NB4 (cell line): ENCODE data around the gene COL23A1.

ENCODE experiments used
- DNase-seq: peaks from one replicate; pipeline ENCODE4 v3.0.0; 2010; ENCODE audit warnings: low read depth
- H3K4me3 ChIP-seq: one replicate; pipeline ENCODE4 v1.5.1; 2011; ENCODE audit warnings: mild to moderate bottlenecking, low read depth, low read length, moderate library complexity
- MYC ChIP-seq: IDR thresholded peaks from 2 replicates; pipeline ENCODE4 v1.6.1; 2011; ENCODE audit warnings: low read depth, low read length
- POLR2A ChIP-seq: IDR thresholded peaks from 2 replicates; pipeline ENCODE4 v1.6.1; 2011; ENCODE audit warnings: mild to moderate bottlenecking; ENCODE audit not compliant: insufficient read length; ENCODE audit errors: extremely low read depth
- TF ChIP-seq, protein P1 (sequence below): IDR thresholded peaks from one replicate; pipeline ENCODE4 v1.5.1; 2012; ENCODE audit warnings: low read depth, low read length
- TF ChIP-seq, protein P2 (sequence below): IDR thresholded peaks from 2 replicates; pipeline ENCODE4 v1.6.1; 2011; ENCODE audit warnings: low read depth, low read length

COL23A1 gene

DNA sequence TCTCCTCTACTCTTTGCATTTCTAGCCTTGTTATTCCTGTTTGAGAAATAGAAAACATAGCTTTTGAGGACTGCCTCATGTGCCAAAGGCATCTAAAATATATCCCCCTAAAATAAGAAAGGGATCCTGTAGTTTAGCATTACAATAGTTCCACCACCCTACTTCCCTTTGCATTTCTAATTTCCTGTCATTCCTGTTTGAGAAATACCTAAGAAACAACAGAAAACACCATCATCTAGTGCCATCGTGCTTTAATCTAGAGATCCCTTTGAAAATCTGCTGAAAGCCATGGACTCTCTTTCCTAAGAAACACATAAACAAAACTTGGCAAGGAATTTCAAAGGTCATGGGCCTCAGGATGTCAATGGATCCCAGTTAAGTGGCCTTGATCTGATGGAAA, 29.2 kb upstream of the COL23A1 start:
- no peak for DNase-seq
- no peak overlapping the region for H3K4me3 ChIP-seq
- TF ChIP-seq, protein P1, sequence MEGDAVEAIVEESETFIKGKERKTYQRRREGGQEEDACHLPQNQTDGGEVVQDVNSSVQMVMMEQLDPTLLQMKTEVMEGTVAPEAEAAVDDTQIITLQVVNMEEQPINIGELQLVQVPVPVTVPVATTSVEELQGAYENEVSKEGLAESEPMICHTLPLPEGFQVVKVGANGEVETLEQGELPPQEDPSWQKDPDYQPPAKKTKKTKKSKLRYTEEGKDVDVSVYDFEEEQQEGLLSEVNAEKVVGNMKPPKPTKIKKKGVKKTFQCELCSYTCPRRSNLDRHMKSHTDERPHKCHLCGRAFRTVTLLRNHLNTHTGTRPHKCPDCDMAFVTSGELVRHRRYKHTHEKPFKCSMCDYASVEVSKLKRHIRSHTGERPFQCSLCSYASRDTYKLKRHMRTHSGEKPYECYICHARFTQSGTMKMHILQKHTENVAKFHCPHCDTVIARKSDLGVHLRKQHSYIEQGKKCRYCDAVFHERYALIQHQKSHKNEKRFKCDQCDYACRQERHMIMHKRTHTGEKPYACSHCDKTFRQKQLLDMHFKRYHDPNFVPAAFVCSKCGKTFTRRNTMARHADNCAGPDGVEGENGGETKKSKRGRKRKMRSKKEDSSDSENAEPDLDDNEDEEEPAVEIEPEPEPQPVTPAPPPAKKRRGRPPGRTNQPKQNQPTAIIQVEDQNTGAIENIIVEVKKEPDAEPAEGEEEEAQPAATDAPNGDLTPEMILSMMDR = no peak
- TF ChIP-seq MYC = no peak
- TF ChIP-seq POLR2A = no peak
- TF ChIP-seq, protein P2, sequence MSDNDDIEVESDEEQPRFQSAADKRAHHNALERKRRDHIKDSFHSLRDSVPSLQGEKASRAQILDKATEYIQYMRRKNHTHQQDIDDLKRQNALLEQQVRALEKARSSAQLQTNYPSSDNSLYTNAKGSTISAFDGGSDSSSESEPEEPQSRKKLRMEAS = no peak

DNA sequence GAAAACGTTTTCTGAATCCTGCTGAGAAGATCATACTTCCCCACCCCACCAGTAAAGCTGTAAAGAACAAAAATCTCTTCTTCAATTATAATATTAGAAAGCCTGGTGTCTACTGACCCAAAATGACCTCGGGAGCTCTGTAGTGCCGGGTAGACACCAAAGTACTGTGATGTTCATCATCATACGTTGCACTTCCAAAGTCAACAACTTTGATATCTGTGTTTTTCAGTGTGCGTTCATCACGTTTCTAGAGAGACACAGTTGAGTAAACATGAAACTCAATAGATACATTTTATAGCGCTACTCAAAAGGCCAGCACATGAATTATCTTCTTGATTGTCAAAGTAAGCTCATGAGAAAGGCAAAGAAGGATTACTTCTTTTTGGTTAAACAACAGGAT, 22.1 kb upstream of the COL23A1 start:
- H3K4me3 ChIP-seq = no peak overlapping the region

DNA sequence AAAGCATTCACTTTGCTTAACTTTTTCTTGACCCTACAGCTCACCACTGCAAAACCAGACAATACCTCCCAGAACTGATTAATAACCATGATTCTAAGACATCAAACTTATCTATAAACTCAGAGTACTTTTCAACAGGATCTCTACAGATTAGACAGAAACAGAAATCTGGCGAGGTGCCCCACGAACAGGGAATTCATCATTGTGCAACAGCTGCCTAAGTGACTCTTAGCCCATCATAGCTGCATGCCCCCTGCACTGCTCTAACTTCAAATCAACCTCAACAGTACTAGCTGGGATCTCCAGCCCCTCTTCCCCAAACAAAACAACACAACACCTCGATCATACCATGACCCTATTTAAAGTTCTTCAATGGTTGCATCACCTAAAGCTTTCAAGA, 16.1 kb upstream of the COL23A1 start:
- H3K4me3 ChIP-seq = no peak overlapping the region
- DNase-seq = no peak
- no peak for TF ChIP-seq MYC
- TF ChIP-seq, protein P1 = no peak
- TF ChIP-seq, protein P2 = no peak
- no peak for TF ChIP-seq POLR2A

More for the DNA sequence above, 22.1 kb upstream of the COL23A1 start:
- TF ChIP-seq POLR2A (no peak), MYC (no peak)
- DNase-seq = no peak

DNA sequence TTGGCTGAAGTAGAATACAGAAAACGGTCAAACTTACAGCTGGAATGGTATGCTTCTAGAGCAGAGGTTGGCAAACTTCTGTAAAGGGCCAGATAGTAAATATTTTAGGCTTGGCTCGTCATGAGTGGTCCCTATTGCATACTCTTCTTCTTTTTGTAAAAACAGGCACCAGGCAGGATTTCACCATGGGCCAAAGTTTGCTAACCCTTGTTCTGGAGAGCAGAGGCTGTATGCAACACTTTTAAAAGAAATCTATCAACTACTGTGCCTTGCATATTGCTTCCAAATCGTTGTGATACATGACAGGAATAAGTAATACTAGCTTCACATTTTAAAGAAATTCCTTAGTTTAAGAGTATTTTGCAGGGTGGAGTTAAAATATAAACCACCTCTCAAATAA, 15.6 kb upstream of the COL23A1 start:
- TF ChIP-seq MYC = no peak
- TF ChIP-seq POLR2A = no peak
- TF ChIP-seq, protein P1 = no peak
- TF ChIP-seq, protein P2 = no peak
- no peak overlapping the region for H3K4me3 ChIP-seq
- no peak for DNase-seq

DNA sequence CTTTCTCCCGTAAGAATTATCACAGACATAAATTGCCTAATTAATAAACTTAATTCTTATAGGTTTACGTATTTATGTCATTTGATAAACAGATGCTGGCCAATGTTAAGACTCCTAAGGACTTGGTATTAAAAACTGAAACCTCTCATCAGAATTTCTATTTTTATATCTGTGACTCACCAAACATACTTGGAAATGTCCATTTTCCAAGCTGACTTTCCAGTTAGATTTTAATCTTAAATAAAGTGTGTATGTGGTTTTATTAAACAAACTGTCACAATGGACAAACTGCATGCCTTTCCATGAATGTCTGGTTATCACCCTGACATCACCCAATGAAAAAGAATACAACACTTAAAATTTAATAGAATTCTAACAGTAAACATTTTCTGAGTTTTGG, 12.6 kb upstream of the COL23A1 start:
- TF ChIP-seq, protein P1 = no peak
- TF ChIP-seq MYC = no peak
- TF ChIP-seq POLR2A = no peak
- TF ChIP-seq, protein P2 = no peak
- H3K4me3 ChIP-seq = no peak overlapping the region
- no peak for DNase-seq

DNA sequence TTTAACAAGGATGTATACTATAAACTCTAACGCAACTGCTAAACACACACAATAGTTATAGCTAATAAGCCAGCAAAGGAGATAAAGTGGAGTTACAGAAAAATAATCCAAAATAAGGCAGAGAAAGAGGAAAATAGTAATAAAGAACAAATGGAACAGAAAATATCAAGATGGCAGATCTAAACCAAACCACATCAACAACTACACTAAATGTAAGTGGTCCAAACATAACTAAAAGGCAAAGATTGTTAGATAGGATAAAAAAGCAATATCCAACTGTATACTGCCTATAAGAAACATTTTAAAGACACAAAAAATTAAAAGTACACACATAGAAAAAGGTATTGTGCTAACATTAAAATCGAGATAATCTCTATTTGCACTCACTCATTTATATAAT, 5.6 kb upstream of the COL23A1 start:
- no peak overlapping the region for H3K4me3 ChIP-seq

More for the DNA sequence above, 5.6 kb upstream of the COL23A1 start:
- no peak for DNase-seq
- TF ChIP-seq, protein P1 = no peak
- TF ChIP-seq POLR2A (no peak), MYC (no peak)
- TF ChIP-seq, protein P2 = no peak
